Glomerular visceral epithelial cell (primary cell): Measurements from ENCODE around the gene MTCL1.
A peak's percentile ranks its signal among the peaks of the same experiment; 100 is the strongest.

ENCODE experiments used
- DNase-seq: peaks from one replicate; pipeline ENCODE4 v3.0.0-alpha.2; 2016; ENCODE audit errors: extremely low spot score

MTCL1 gene

GRCh38 chr18:8705238-8705960 lies at the start of gene MTCL1:
TSS of gene MTCL1 (plus strand) at chr18:8705556. CDS start at chr18:8705661, 105 bp downstream.
- DNase-seq = peak; percentile 77

- DNase-seq = no peak
Measured at GRCh38 chr18:8656232-8656631, 49.1 kb upstream of the MTCL1 start.

- DNase-seq = no peak
Measured at GRCh38 chr18:8657050-8657820, 48.1 kb upstream of the MTCL1 start.

GRCh38 chr18:8657873-8658470 lies 47.4 kb upstream of the MTCL1 start:
- DNase-seq = peak; percentile 29

GRCh38 chr18:8658858-8659485 lies 46.4 kb upstream of the MTCL1 start:
- no peak for DNase-seq

GRCh38 chr18:8659609-8660242 lies 45.6 kb upstream of the MTCL1 start:
- DNase-seq = no peak

- DNase-seq = no peak
Measured at GRCh38 chr18:8660316-8660715, 45.0 kb upstream of the MTCL1 start.

GRCh38 chr18:8661754-8662559 lies 43.4 kb upstream of the MTCL1 start:
- DNase-seq = peak; percentile 43

- no peak for DNase-seq
Measured at GRCh38 chr18:8662560-8663255, 42.6 kb upstream of the MTCL1 start.

- no peak for DNase-seq
Measured at GRCh38 chr18:8667846-8668245, 37.5 kb upstream of the MTCL1 start.

GRCh38 chr18:8668381-8668780 lies 37.0 kb upstream of the MTCL1 start:
- no peak for DNase-seq

GRCh38 chr18:8669571-8669970 lies 35.8 kb upstream of the MTCL1 start:
- no peak for DNase-seq

GRCh38 chr18:8673256-8674209 lies 31.8 kb upstream of the MTCL1 start:
- no peak for DNase-seq

GRCh38 chr18:8675057-8675456 lies 30.3 kb upstream of the MTCL1 start:
- no peak for DNase-seq

GRCh38 chr18:8681196-8681595 lies 24.2 kb upstream of the MTCL1 start:
- no peak for DNase-seq

- DNase-seq = no peak
Measured at GRCh38 chr18:8684577-8684976, 20.8 kb upstream of the MTCL1 start.

- DNase-seq = no peak
Measured at GRCh38 chr18:8685141-8685913, 20.0 kb upstream of the MTCL1 start.

GRCh38 chr18:8685914-8686216 lies 19.5 kb upstream of the MTCL1 start:
- no peak for DNase-seq

- DNase-seq = no peak
Measured at GRCh38 chr18:8686611-8687010, 18.7 kb upstream of the MTCL1 start.
